GM18867 (cell line): ENCODE results near the gene TBATA.

Source experiments
- ATAC-seq: cut with Tn5 transposase; IDR thresholded peaks from one replicate; pipeline ENCODE4 v1.9.1; 2021; ENCODE audit warnings: mild to moderate bottlenecking, moderate library complexity; ENCODE audit not compliant: unreplicated experiment

The TBATA gene

GRCh38 chr10:70722820-70723424, 62.3 kb downstream of the TBATA start:
- ATAC-seq, result no peak
